MM.1S (cell line): ENCODE data around the gene RBM15B.

Source experiments
- DNase-seq: peaks from one replicate; pipeline ENCODE4 v3.0.0-alpha.2; 2015
- H2AFZ ChIP-seq: fragments of 300-600 bp; sonication (generic); 2 replicates; pipeline ENCODE4 v1.6.0; 2016; ENCODE audit warnings: antibody characterized with exemption, low read length
- H3F3A ChIP-seq: fragments of 300-600 bp; sonication (generic); 2 replicates; pipeline ENCODE4 v1.6.1; 2016; ENCODE audit warnings: mild to moderate bottlenecking, antibody characterized with exemption, low read length, moderate library complexity, mixed read lengths; ENCODE audit not compliant: insufficient read depth
- H3K27ac ChIP-seq: fragments of 300-600 bp; sonication (generic); 2 replicates; pipeline ENCODE4 v1.5.1; 2016; ENCODE audit warnings: mild to moderate bottlenecking, low read length
- H3K27me3 ChIP-seq: fragments of 300-600 bp; sonication (generic); replicated peaks from 2 replicates; pipeline ENCODE4 v1.6.0; 2016; ENCODE audit warnings: low read length; ENCODE audit not compliant: insufficient read depth
- H3K36me3 ChIP-seq: fragments of 300-600 bp; sonication (generic); replicated peaks from 2 replicates; pipeline ENCODE4 v1.6.1; 2016; ENCODE audit warnings: mild to moderate bottlenecking, low read length, mixed read lengths; ENCODE audit not compliant: insufficient read depth
- H3K4me1 ChIP-seq: fragments of 300-600 bp; sonication (generic); 2 replicates; pipeline ENCODE4 v1.6.1; 2016; ENCODE audit warnings: low read length, mixed read lengths
- H3K4me2 ChIP-seq: fragments of 300-600 bp; sonication (generic); 2 replicates; pipeline ENCODE4 v1.6.0; 2016; ENCODE audit warnings: low read depth, low read length
- H3K4me3 ChIP-seq: fragments of 300-600 bp; sonication (generic); 2 replicates; pipeline ENCODE4 v1.5.1; 2016; ENCODE audit warnings: low read length, mixed read lengths
- H3K79me2 ChIP-seq: fragments of 300-600 bp; sonication (generic); 2 replicates; pipeline ENCODE4 v1.6.1; 2016; ENCODE audit warnings: mixed run types, low read length, mixed read lengths
- H3K9ac ChIP-seq: fragments of 300-600 bp; sonication (generic); 2 replicates; pipeline ENCODE4 v1.6.1; 2016; ENCODE audit warnings: low read length, mixed read lengths
- H3K9me2 ChIP-seq: fragments of 300-600 bp; sonication (generic); replicated peaks from 2 replicates; pipeline ENCODE4 v1.6.1; 2016; ENCODE audit warnings: mild to moderate bottlenecking, low read length, mixed read lengths; ENCODE audit not compliant: insufficient read depth
- H3K9me3 ChIP-seq: fragments of 300-600 bp; sonication (generic); replicated peaks from 2 replicates; pipeline ENCODE4 v1.6.1; 2016; ENCODE audit warnings: mild to moderate bottlenecking, low read length, mixed read lengths; ENCODE audit not compliant: insufficient read depth
- H4K20me1 ChIP-seq: fragments of 300-600 bp; sonication (generic); 2 replicates; pipeline ENCODE4 v1.6.1; 2016; ENCODE audit warnings: mild to moderate bottlenecking, low read length, moderate library complexity, mixed read lengths; ENCODE audit not compliant: insufficient read depth
- EZH2 ChIP-seq: fragments of 300-600 bp; sonication (generic); optimal IDR thresholded peaks from 2 replicates; pipeline ENCODE3; 2017; ENCODE audit warnings: low read depth, mild to moderate bottlenecking, antibody characterized with exemption, low read length, mixed read lengths
- EZH2phosphoT487 ChIP-seq: fragments of 300-600 bp; sonication (generic); IDR thresholded peaks from 2 replicates; pipeline ENCODE4 v1.6.1; 2018; ENCODE audit warnings: antibody characterized with exemption, low read length
- TF ChIP-seq, protein P1 (sequence below): fragments of 300-600 bp; sonication (generic); IDR thresholded peaks from 2 replicates; pipeline ENCODE4 v1.5.1; 2016; ENCODE audit warnings: antibody characterized with exemption, low read length, mixed read lengths

Gene RBM15B

DNA sequence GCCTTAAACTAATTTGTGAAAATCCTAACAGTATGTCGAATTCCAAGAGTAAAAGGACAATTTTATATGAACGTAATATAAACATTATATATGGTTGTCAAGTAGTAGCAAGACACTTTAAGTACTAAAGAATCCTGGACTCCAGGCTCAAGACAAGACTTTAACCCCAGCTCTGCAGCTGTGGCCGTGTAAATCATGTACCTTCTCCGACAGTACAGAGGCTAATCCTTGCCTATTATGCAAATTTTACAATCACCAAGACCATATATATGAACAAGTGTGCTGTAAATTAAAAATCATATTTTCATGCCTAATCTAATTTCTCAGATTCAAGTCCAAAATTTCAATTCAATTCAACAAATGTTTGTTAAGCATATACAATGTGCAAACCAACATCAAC is 35.8 kb downstream of the RBM15B start:
- TF ChIP-seq EZH2 (no peak), EZH2phosphoT487 (no peak)
- TF ChIP-seq, protein P1, sequence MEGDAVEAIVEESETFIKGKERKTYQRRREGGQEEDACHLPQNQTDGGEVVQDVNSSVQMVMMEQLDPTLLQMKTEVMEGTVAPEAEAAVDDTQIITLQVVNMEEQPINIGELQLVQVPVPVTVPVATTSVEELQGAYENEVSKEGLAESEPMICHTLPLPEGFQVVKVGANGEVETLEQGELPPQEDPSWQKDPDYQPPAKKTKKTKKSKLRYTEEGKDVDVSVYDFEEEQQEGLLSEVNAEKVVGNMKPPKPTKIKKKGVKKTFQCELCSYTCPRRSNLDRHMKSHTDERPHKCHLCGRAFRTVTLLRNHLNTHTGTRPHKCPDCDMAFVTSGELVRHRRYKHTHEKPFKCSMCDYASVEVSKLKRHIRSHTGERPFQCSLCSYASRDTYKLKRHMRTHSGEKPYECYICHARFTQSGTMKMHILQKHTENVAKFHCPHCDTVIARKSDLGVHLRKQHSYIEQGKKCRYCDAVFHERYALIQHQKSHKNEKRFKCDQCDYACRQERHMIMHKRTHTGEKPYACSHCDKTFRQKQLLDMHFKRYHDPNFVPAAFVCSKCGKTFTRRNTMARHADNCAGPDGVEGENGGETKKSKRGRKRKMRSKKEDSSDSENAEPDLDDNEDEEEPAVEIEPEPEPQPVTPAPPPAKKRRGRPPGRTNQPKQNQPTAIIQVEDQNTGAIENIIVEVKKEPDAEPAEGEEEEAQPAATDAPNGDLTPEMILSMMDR, result no peak
- no peaks in the 10 kb centered on the region for H3K4me1 ChIP-seq
- H3K36me3 ChIP-seq, result no peaks in the 10 kb centered on the region; the same call in 1 of the 2 replicates

DNA sequence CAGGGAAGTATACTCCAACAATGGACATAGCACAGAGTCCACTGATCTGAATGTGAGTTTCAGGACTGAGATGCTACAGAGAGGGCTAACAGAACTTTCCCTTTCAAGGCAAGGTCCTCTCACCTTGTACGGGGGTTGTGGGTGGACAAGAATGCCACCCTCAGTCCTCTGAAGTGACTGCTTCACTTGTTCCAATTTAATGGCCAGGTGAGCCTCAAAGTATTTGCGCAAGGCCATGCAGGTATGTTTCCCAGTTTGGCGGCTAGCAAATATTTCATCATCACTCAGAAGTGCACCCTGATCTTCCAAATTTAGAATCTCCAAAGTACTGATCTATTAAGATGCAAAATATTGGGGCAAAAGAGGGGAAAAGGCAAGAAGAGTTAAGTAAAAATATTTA is 38.1 kb downstream of the RBM15B start:
- no peak overlapping the region for H3K27ac ChIP-seq
- H3K9ac ChIP-seq, result no peak overlapping the region
- no peak overlapping the region for H3K4me2 ChIP-seq
- H3K27me3 ChIP-seq, result no peaks in the 10 kb centered on the region
- no peaks in the 10 kb centered on the region; the same call in 1 of the 2 replicates for H3K36me3 ChIP-seq
- DNase-seq, result no peak
- no peaks in the 10 kb centered on the region for H3F3A ChIP-seq
- peaks cover 2% of the 10 kb centered on the region; the same call in 1 of the 2 replicates for H3K79me2 ChIP-seq
- H3K4me1 ChIP-seq, result no peaks in the 10 kb centered on the region
- H2AFZ ChIP-seq, result no peak overlapping the region
- H3K9me3 ChIP-seq, result no peaks in the 10 kb centered on the region
- H3K4me3 ChIP-seq, result no peak overlapping the region
- no peaks in the 10 kb centered on the region for H4K20me1 ChIP-seq
- TF ChIP-seq EZH2phosphoT487, result no peak
- TF ChIP-seq, protein P1, result no peak
- TF ChIP-seq EZH2, result no peak
- no peaks in the 10 kb centered on the region for H3K9me2 ChIP-seq

More for the DNA sequence above, 35.8 kb downstream of the RBM15B start:
- Histone ChIP-seq H3F3A (no peaks in the 10 kb centered on the region), H3K27me3 (no peaks in the 10 kb centered on the region), H3K27ac (no peak overlapping the region), H3K9me2 (no peaks in the 10 kb centered on the region), H4K20me1 (no peaks in the 10 kb centered on the region), H3K4me2 (no peak overlapping the region), H3K4me3 (no peak overlapping the region), H3K9ac (no peak overlapping the region), H3K9me3 (no peaks in the 10 kb centered on the region), H2AFZ (no peak overlapping the region), H3K79me2 (no peaks in the 10 kb centered on the region; the same call in 1 of the 2 replicates)
- DNase-seq, result no peak

DNA sequence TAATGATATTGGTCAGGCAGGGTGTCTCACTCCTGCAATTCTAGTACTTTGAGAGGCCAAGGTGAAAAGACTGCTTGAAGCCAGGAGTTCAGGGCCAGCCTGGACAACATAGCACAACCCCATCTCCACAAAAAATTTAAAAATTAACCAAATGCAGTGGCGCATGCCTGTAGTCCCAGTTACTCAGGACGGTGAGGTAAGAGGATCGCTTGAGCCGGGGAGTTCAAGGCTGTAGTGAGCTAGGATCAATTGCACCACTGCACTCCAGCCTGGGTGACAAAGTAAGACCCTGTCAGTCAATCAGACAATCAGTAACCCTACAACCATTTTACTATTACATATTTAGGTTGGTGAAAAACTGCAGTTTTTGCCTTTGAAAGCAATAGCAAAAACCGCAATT is 43.0 kb downstream of the RBM15B start:
- H2AFZ ChIP-seq, result no peak overlapping the region
- no peak for DNase-seq
- H4K20me1 ChIP-seq, result no peaks in the 10 kb centered on the region; the same call in 1 of the 2 replicates
- H3K36me3 ChIP-seq, result no peaks in the 10 kb centered on the region; the same call in 1 of the 2 replicates
- H3F3A ChIP-seq, result no peaks in the 10 kb centered on the region
- no peak overlapping the region for H3K4me3 ChIP-seq
- H3K9me3 ChIP-seq, result no peaks in the 10 kb centered on the region
- H3K4me2 ChIP-seq, result no peak overlapping the region
- H3K9me2 ChIP-seq, result no peaks in the 10 kb centered on the region
- TF ChIP-seq EZH2phosphoT487 (no peak), EZH2 (no peak)
- TF ChIP-seq, protein P1, result no peak
- H3K27ac ChIP-seq, result no peak overlapping the region
- H3K27me3 ChIP-seq, result no peaks in the 10 kb centered on the region
- H3K79me2 ChIP-seq, result peaks cover 14% of the 10 kb centered on the region
- H3K9ac ChIP-seq, result no peak overlapping the region
- H3K4me1 ChIP-seq, result no peaks in the 10 kb centered on the region
